Adrenal gland (tissue), 12 donors: Measurements from ENCODE around the gene COL23A1. TPM values are rescaled to one million over a fixed set of nuclear protein-coding genes. Genes with fewer than 3 reads are reported as not detected.

Experiments used
- DNase-seq, 7 donors: peaks; one replicate each; pipeline ENCODE4 v3.0.0-alpha.2; 2019 to 2020
- H3K27ac ChIP-seq, 5 donors: fragments of 200-600 bp; sonication (generic) in 4 of 5; 1 replicate in 3 of 5; 2 replicates in 2 of 5; pipeline versions ENCODE4 v1.5.1 to v1.8.0; 2016 to 2020; ENCODE audit warnings: mild to moderate bottlenecking in 1 of 5
- H3K27me3 ChIP-seq: fragments of 200-600 bp; 2 replicates; pipeline ENCODE4 v1.8.0; 2021
- H3K36me3 ChIP-seq, 2 donors: fragments of 200-600 bp; replicated peaks in 1 of 2; 1 replicate in 1 of 2; 2 replicates in 1 of 2; pipeline versions ENCODE4 v1.5.1 to v1.8.0; 2018 to 2022
- H3K4me1 ChIP-seq, 2 donors: fragments of 200-600 bp; replicated peaks in 1 of 2; 1 replicate in 1 of 2; 2 replicates in 1 of 2; pipeline versions ENCODE4 v1.5.1 to v1.8.0; 2018 to 2021
- H3K4me3 ChIP-seq, 4 donors: fragments of 200-600 bp; sonication (generic) in 3 of 4; one replicate each; pipeline ENCODE4 v1.5.1; 2016 to 2018
- H3K9me3 ChIP-seq, 3 donors: fragments of 200-600 bp; sonication (generic) in 1 of 3; replicated peaks in 1 of 3; 1 replicate in 2 of 3; 2 replicates in 1 of 3; pipeline versions ENCODE4 v1.5.1 to v1.8.0; 2016 to 2021
- POLR2A ChIP-seq, 2 donors: fragments of 450-650 bp; IDR thresholded peaks; one replicate each; pipeline ENCODE4 v1.6.1; 2017; ENCODE audit warnings: antibody characterized with exemption in 2 of 2, mild to moderate bottlenecking in 2 of 2, moderate library complexity in 1 of 2
- WGBS, 4 donors: extraction: QIAGEN DNeasy Blood & Tissue Kit in 2 of 4; methylation state at CpG; one replicate each; pipeline versions ENCODE4 v1.1.5 to v1.1.7; 2013 to 2017; 5-methylcytosine and 5-hydroxymethylcytosine counted together
- intact Hi-C, 2 donors: fragments of 100-400 bp; cut with DNase I; formaldehyde crosslinking; loops; one replicate each; pipeline versions ENCODE4 v1.14.1 to v1.15.0; 2022 to 2023
- polyA plus RNA-seq, 3 donors: library from polyadenylated mRNA; stranded (reverse); fragments of 200-250 nt in 2 of 3; fragments of 350-450 nt in 1 of 3; fragmentation: Illumina TruSeq in 1 of 3; extraction: RNeasy Lipid Tissue Mini Kit (QIAGEN cat#74804) in 1 of 3; gene quantifications; one replicate each; pipeline ENCODE4 v1.2.3, GENCODE V29; 2013 to 2014
- total RNA-seq, 9 donors: library from RNA; depleted of rRNA in 4 of 9; stranded (reverse); fragments of >200 nt in 4 of 9; fragments of 120-200 nt in 1 of 9; fragmentation: NEBNext Ultra II Directional in 1 of 9; extraction: Animal tissue kit (Norgen Biotek cat#: 25700) in 1 of 9; gene quantifications; one replicate each; pipeline versions ENCODE4 v1.1.0 to v1.2.4, GENCODE V29; 2013 to 2023
- TF ChIP-seq, protein P1 (sequence below), 6 experiments: fragments of 450-650 bp in 4 of 6; fragments of 200-600 bp in 2 of 6; sonication (generic) in 1 of 6; IDR thresholded peaks; 1 replicate in 5 of 6; 2 replicates in 1 of 6; pipeline versions ENCODE4 v1.5.1 to v1.8.0; 2016 to 2021; ENCODE audit warnings: antibody characterized with exemption in 6 of 6, mild to moderate bottlenecking in 2 of 6, moderate library complexity in 1 of 6
- donor health status: healthy with polysubstance abuse.
- donor health status: Bipolar disorder and iron deficiency.
- donor health status: DM: yes; HTN: yes; CAD: no.
- donor health status: DM: no; HTN: no; CAD: no.
- donor health status: DM: no; HTN: no; CAD: no.
- donor health status: DM: yes; HTN: yes; CAD: no.

COL23A1 gene
- total and polyA plus RNA-seq, 12 donors = 0.09 to 4.4 (median 0.88) TPM

DNA sequence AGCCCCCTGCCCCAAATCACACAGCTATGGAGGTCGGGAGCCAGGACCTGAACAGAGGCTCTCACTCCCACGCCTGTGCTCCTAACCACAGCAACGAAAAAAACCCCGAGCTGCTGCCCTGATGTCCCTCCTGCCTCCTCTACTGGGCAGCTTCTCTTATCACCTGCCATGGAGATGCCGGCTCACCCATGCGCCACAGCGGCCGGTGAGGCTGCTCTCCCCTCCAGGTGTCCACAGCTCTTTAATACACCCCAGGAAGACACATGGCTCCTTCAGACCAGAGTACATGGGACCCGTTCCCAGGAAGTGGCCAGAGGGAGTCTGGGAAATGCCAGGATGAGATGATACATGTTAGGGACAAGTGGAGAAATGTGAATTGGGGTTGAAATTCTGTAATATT lies 110.9 kb downstream of the COL23A1 start:
- intact Hi-C loops = no loop called here
- 82 to 92% (median 90%) methylated on average over 5 to 9 of the region's 9 CpGs for WGBS, 4 donors
- no peak overlapping the region for H3K4me3 ChIP-seq
- no peaks in the 10 kb centered on the region for H3K9me3 ChIP-seq
- H3K4me1 ChIP-seq = no peaks in the 10 kb centered on the region
- H3K36me3 ChIP-seq = no peaks in the 10 kb centered on the region
- no peak overlapping the region for H3K27ac ChIP-seq
- DNase-seq = no peak
- H3K27me3 ChIP-seq = no peaks in the 10 kb centered on the region
- no peak for TF ChIP-seq POLR2A (IDR thresholded peaks at IDR 0.05)

DNA sequence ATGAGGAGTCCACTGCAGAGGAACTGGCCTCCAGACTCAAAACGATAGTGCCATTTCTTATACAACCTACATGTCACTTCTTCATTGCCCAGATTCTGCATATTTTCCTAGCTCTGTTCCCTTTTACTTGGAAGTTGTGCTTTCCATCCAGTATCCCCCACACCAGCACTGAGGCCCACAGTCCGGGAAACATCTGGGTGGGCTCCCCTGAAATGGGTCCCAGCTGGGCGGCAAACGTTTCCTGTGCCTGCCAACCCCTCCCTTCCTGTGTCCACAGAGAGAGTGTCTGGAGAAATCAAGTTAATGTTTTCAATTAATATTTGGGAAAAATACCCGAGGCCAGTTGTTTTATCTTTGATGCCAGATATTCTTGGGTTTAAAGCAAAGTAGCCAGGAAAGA lies 111.8 kb downstream of the COL23A1 start:
- no peak overlapping the region for H3K4me3 ChIP-seq
- H3K9me3 ChIP-seq = no peaks in the 10 kb centered on the region
- H3K27ac ChIP-seq = no peak overlapping the region
- no peaks in the 10 kb centered on the region for H3K36me3 ChIP-seq
- DNase-seq = no peak
- no peaks in the 10 kb centered on the region for H3K4me1 ChIP-seq
- WGBS, 4 donors = 44 to 70% (median 49%) methylated on average over 5 of the region's 5 CpGs
- TF ChIP-seq POLR2A (IDR thresholded peaks at IDR 0.05) = no peak
- TF ChIP-seq, protein P1, sequence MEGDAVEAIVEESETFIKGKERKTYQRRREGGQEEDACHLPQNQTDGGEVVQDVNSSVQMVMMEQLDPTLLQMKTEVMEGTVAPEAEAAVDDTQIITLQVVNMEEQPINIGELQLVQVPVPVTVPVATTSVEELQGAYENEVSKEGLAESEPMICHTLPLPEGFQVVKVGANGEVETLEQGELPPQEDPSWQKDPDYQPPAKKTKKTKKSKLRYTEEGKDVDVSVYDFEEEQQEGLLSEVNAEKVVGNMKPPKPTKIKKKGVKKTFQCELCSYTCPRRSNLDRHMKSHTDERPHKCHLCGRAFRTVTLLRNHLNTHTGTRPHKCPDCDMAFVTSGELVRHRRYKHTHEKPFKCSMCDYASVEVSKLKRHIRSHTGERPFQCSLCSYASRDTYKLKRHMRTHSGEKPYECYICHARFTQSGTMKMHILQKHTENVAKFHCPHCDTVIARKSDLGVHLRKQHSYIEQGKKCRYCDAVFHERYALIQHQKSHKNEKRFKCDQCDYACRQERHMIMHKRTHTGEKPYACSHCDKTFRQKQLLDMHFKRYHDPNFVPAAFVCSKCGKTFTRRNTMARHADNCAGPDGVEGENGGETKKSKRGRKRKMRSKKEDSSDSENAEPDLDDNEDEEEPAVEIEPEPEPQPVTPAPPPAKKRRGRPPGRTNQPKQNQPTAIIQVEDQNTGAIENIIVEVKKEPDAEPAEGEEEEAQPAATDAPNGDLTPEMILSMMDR (IDR thresholded peaks at IDR 0.05) = no peak
- intact Hi-C loops = no loop called here
- H3K27me3 ChIP-seq = no peaks in the 10 kb centered on the region

DNA sequence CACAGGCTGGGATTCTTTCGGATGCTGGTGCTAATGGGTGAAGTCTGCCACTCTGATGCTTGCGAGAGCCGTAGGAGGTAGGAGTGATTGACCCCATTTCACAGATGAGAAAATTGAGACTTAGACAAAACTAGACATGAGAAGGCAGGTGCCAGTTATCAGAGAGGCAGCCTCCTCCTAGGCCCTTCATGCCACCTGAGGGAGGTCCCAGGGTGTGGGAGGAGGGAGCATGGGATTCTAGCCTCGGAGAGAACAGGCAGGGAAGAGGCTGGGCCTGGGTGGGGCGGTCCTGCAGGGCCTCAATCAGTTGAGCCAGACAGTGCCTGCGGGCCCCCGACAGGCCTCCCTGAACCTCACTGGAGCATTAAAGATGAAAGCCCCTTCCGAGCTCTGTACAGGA lies 112.4 kb downstream of the COL23A1 start:
- H3K4me3 ChIP-seq = no peak overlapping the region
- intact Hi-C loops = no loop called here
- no peaks in the 10 kb centered on the region for H3K36me3 ChIP-seq
- H3K9me3 ChIP-seq = no peaks in the 10 kb centered on the region
- DNase-seq = no peak
- WGBS, 4 donors = 74 to 84% (median 77%) methylated on average over 7 to 8 of the region's 8 CpGs
- H3K27me3 ChIP-seq = no peaks in the 10 kb centered on the region
- TF ChIP-seq POLR2A (IDR thresholded peaks at IDR 0.05) = no peak
- TF ChIP-seq, protein P1 (IDR thresholded peaks at IDR 0.05) = no peak
- H3K4me1 ChIP-seq = no peaks in the 10 kb centered on the region
- no peak overlapping the region for H3K27ac ChIP-seq

DNA sequence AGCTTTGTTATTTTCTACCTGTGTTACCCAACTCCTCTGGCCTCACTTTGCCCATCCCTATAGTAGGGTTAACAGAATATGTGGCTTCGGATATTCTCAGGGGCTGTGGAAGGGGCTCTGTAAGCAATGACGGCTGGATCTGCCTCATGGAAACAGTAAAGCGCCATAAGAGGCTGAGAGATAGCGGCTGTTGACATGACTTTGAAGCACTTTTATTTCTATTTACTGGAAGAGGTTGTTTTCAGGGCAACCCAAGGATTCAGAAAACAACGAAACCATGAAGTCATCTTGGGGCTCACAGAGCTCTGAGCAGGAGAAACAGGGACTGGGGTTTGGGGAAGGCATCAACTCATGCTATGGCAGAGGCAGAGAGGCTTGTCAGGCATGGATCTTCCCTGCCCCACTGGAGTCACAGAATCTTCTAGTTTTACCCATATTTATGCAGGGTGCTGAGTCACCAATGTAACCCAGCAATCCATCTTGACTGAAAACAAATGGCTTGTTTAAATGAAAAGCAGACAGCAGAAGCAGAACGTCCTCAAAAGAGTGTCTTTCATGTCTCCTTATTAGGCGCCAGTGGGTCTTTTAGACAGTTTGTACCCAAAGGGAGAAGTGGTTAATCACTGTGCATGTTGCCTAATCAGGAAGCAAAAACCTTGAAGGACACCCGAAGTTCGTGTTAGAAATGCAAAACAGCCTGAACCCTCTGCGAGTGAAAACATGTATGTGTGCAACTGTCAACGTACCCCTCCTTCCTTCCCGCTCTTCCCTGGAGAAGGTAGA lies 113.0 kb downstream of the COL23A1 start:
- WGBS, 4 donors = 66 to 71% (median 66%) methylated on average over 12 of the region's 12 CpGs

More for the DNA sequence above, 113.0 kb downstream of the COL23A1 start:
- H3K9me3 ChIP-seq = no peaks in the 10 kb centered on the region
- H3K27me3 ChIP-seq = no peaks in the 10 kb centered on the region
- no peaks in the 10 kb centered on the region for H3K4me1 ChIP-seq
- H3K27ac ChIP-seq = no peak overlapping the region
- TF ChIP-seq, protein P1 (IDR thresholded peaks at IDR 0.05) = no peak
- TF ChIP-seq POLR2A (IDR thresholded peaks at IDR 0.05) = no peak
- DNase-seq = no peak
- H3K4me3 ChIP-seq = no peak overlapping the region
- intact Hi-C loops = no loop called here
- H3K36me3 ChIP-seq = no peaks in the 10 kb centered on the region
